Prostate gland (tissue), 2 donors: ENCODE data around the gene VASP. TPM values are rescaled to one million over a fixed set of nuclear protein-coding genes. Genes with fewer than 3 reads are reported as not detected.
A peak's percentile ranks its signal among the peaks of the same experiment; 100 is the strongest.

Experiments
- DNase-seq: peaks from one replicate; pipeline ENCODE4 v3.0.0-alpha.2; 2019; ENCODE audit warnings: low spot score
- H3K27ac ChIP-seq, 2 donors: fragments of 200-600 bp; sonication (generic); 2 replicates each; pipeline ENCODE4 v1.5.1; 2017 to 2019
- H3K27me3 ChIP-seq: fragments of 200-600 bp; sonication (generic); replicated peaks from 2 replicates; pipeline ENCODE4 v1.5.1; 2019; ENCODE audit not compliant: insufficient read depth
- H3K36me3 ChIP-seq, 2 donors: fragments of 200-600 bp; sonication (generic); 1 replicate in 1 of 2; 2 replicates in 1 of 2; pipeline versions ENCODE4 v1.5.1 to v1.8.1; 2017 to 2019
- H3K4me1 ChIP-seq: fragments of 200-600 bp; sonication (generic); replicated peaks from 2 replicates; pipeline ENCODE4 v1.5.1; 2019
- H3K4me3 ChIP-seq, 2 donors: fragments of 200-600 bp; sonication (generic); 2 replicates each; pipeline ENCODE4 v1.5.1; 2017 to 2019
- H3K9me3 ChIP-seq: fragments of 200-600 bp; sonication (generic); 2 replicates; pipeline ENCODE4 v1.5.1; 2017
- CTCF ChIP-seq, 4 experiments: fragments of 200-600 bp in 2 of 4; fragments of 450-650 bp in 2 of 4; sonication (generic) in 2 of 4; IDR thresholded peaks; 1 replicate in 3 of 4; 2 replicates in 1 of 4; pipeline ENCODE4 v1.5.1; 2016 to 2019; ENCODE audit warnings: antibody characterized with exemption in 4 of 4, mild to moderate bottlenecking in 2 of 4, moderate library complexity in 2 of 4
- POLR2A ChIP-seq: fragments of 450-650 bp; IDR thresholded peaks from one replicate; pipeline ENCODE4 v1.6.1; 2016; ENCODE audit warnings: antibody characterized with exemption, mild to moderate bottlenecking
- POLR2AphosphoS5 ChIP-seq: sonication (generic); formaldehyde crosslinking; IDR thresholded peaks from one replicate; pipeline ENCODE4 v1.6.1; 2017; ENCODE audit warnings: antibody characterized with exemption
- WGBS: methylation state at CpG from one replicate; pipeline ENCODE4 v1.1.5; 2018; 5-methylcytosine and 5-hydroxymethylcytosine counted together
- intact Hi-C: fragments of 100-400 bp; cut with DNase I; formaldehyde crosslinking; loops from one replicate; pipeline ENCODE4 v1.14.2; 2022
- total RNA-seq, 2 donors: library from RNA; depleted of rRNA; stranded (reverse); fragments of >200 nt; gene quantifications; one replicate each; pipeline ENCODE4 v1.1.0, GENCODE V29; 2016

The VASP gene
- total RNA-seq, 2 donors from 2014 or later, result 82.7 to 119 TPM

DNA sequence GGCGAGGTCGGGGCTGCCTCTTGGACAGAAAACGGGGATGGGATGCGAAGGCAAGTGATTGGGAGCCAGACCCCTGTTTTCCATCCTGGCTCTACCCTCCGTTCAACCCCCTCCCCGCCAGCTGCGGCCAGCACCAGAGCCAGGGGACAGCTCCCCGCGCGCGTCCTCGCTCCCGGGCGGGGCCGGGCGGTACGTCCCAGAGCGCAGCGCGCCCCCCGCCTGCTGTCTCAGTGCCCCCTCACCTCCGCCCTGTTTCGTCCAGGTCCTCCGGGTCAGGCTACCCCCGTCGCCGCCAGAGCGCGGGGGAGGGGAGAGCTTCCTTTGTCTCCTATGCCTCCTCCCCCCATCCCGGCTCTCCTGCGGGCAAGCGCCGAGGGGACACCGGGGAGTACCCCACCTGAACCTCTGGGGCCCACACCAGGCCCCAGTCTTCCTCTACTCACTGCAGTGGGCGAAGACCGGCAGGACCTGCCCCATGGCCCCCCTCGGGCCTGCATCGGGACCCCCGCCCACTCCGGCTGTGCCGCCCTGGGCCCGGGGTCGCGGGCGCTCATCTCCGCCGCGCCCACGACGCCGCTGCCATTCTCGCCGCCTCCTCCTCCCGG, 10.8 kb upstream of the VASP start:
- H3K4me1 ChIP-seq, result no peaks in the 10 kb centered on the region
- intact Hi-C loops, result no loop called here
- TF ChIP-seq POLR2AphosphoS5 (no peak), CTCF (IDR thresholded peaks at IDR 0.05) (no peak), POLR2A (no peak)
- no peaks in the 10 kb centered on the region for H3K9me3 ChIP-seq
- peak overlapping the region in 1 of 2 donors; percentile 25 for H3K27ac ChIP-seq
- no peak for DNase-seq
- H3K36me3 ChIP-seq, result no peaks in the 10 kb centered on the region
- under 1% methylated on average over 39 of the region's 54 CpGs for WGBS
- peak overlapping the region; percentile 49 to 59 for H3K4me3 ChIP-seq
- H3K27me3 ChIP-seq, result no peaks in the 10 kb centered on the region

GRCh38 chr19:45497791-45498190, 9.5 kb upstream of the VASP start:
- TF ChIP-seq POLR2AphosphoS5 (no peak), CTCF (IDR thresholded peaks at IDR 0.05) (no peak), POLR2A (no peak)
- Histone ChIP-seq H3K27ac (no peak overlapping the region), H3K36me3 (no peaks in the 10 kb centered on the region), H3K27me3 (no peaks in the 10 kb centered on the region), H3K9me3 (no peaks in the 10 kb centered on the region), H3K4me1 (no peaks in the 10 kb centered on the region), H3K4me3 (no peak overlapping the region)
- intact Hi-C loops, result no loop called here
- WGBS, result 27% methylated on average over 16 of the region's 16 CpGs
- no peak for DNase-seq

- Histone ChIP-seq H3K4me1 (no peaks in the 10 kb centered on the region), H3K27me3 (no peaks in the 10 kb centered on the region), H3K4me3 (peak within 1 kb of the TSS; percentile 49 to 59), H3K27ac (no peak within 1 kb of the TSS), H3K9me3 (no peaks in the 10 kb centered on the region), H3K36me3 (no peaks in the 10 kb centered on the region)
- under 1% methylated on average over 53 of the region's 89 CpGs for WGBS
- intact Hi-C loops, result no loop called here
- no peak for DNase-seq
- TF ChIP-seq POLR2A, result no peak
- TF ChIP-seq CTCF (IDR thresholded peaks at IDR 0.05), result peak in 1 of 4 experiments; percentile 18
Observed at GRCh38 chr19:45498411-45499195, 8.7 kb upstream of the VASP start, which contains the start of gene PPM1N. Gene PPM1N (plus strand): TSS chr19:45498443. CDS start chr19:45498473, 30 bp downstream.

DNA sequence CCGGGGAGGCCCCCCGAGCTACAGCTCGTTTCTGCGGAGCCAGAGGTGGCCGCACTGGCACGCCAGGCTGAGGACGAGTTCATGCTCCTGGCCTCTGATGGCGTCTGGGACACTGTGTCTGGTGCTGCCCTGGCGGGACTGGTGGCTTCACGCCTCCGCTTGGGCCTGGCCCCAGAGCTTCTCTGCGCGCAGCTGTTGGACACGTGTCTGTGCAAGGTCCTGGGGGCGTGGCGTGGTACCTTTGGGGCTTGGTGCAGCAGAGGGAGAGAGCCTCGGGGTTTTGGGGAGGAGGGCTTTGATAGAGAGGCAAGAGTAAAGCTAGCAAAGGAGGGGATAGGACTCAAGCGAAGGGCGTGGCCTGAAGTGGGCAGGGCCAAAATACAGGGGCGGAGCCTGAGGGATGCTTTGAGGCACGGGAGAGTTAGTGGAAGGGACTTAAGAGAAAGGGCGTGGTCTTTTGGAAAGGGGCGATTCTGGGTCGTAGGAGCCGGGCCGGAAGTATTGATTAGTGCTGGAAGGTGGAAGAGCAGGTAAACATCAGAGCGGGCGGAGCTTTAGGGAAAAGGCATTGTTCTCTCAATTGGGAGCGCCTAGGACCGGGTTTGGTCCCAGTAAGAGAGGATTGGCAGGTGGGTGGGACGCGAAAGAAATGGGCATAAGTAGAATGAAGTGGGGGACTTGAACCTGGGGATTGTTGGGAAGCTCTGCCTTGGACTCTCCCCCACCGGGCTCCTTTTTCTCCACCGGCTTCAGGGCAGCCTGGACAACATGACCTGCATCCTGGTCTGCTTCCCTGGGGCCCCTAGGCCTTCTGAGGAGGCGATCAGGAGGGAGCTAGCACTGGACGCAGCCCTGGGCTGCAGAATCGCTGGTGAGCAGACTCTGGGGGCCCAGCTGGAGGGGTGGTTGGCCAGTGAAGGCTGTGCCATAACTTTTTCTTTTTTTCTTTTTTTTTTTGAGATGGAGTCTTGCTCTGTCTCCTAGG, 7.8 kb upstream of the VASP start:
- H3K27me3 ChIP-seq, result no peaks in the 10 kb centered on the region
- H3K4me3 ChIP-seq, result no peak overlapping the region
- intact Hi-C loops, result no loop called here

More for the DNA sequence above, 7.8 kb upstream of the VASP start:
- WGBS, result 9% methylated on average over 36 of the region's 37 CpGs
- DNase-seq, result no peak
- H3K9me3 ChIP-seq, result no peaks in the 10 kb centered on the region
- no peaks in the 10 kb centered on the region for H3K4me1 ChIP-seq
- TF ChIP-seq POLR2AphosphoS5 (no peak), CTCF (IDR thresholded peaks at IDR 0.05) (no peak), POLR2A (no peak)
- no peak overlapping the region for H3K27ac ChIP-seq
- no peaks in the 10 kb centered on the region for H3K36me3 ChIP-seq
